Astrocyte of the spinal cord (primary cell): ENCODE data around the gene ST8SIA2.

Experiments
- DNase-seq: peaks from one replicate; pipeline ENCODE4 v3.0.0; 2011; ENCODE audit warnings: low read depth, low spot score
- H3K4me3 ChIP-seq: 2 replicates; pipeline ENCODE4 v1.5.1; 2011; ENCODE audit warnings: low read depth, mild to moderate bottlenecking, low read length, moderate library complexity
- in situ Hi-C: cut with HindIII; loops from 2 replicates; pipeline ENCODE4 v1.10.0; 2017; ENCODE audit warnings: low sequenced_read_pairs
- TF ChIP-seq, protein P1 (sequence below): IDR thresholded peaks from 2 replicates; pipeline ENCODE4 v1.5.1; 2012; ENCODE audit warnings: low read depth, mild to moderate bottlenecking, low read length, inconsistent platforms

The ST8SIA2 gene

DNA sequence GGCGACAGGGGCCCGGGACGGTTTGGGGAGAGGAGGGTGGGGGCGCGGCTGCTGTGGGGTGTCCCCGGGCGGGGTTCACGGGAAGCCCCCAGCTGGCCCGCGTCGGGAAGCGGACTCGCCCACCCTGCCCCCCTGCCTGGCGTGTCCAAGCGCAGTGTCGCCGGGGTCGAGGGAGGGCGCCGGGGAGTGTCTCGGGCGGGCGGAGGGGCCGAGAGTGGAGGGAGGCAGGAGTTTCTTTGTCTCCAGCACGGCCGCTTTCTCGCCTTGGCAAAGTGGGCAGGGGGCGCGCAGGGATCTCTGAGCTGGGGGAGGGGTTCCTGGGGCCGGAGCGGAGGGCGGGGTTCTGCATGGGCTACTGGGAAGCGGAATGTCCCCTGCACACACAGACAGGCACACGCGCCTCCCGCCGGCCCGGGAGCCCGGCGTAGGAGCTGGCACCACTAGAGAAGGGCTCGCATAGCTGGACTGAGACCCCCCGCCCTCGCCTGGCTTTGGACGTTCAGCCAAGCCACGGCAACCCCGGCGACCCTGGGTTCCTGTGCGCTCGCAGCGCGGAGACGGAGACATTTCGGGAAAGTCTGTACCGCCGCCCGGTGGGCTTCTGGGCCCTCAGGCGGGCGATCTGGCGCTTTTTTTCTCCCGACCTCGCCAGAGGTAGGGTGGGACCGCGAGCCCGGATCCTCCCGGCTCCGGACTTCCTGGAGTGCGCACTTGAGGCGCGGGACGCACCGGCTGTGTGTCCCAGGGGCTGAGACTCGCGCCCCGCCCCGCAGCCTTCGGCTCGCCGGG is 822 bp downstream of the ST8SIA2 start:
- in situ Hi-C loops: no loop called here
- TF ChIP-seq, protein P1, sequence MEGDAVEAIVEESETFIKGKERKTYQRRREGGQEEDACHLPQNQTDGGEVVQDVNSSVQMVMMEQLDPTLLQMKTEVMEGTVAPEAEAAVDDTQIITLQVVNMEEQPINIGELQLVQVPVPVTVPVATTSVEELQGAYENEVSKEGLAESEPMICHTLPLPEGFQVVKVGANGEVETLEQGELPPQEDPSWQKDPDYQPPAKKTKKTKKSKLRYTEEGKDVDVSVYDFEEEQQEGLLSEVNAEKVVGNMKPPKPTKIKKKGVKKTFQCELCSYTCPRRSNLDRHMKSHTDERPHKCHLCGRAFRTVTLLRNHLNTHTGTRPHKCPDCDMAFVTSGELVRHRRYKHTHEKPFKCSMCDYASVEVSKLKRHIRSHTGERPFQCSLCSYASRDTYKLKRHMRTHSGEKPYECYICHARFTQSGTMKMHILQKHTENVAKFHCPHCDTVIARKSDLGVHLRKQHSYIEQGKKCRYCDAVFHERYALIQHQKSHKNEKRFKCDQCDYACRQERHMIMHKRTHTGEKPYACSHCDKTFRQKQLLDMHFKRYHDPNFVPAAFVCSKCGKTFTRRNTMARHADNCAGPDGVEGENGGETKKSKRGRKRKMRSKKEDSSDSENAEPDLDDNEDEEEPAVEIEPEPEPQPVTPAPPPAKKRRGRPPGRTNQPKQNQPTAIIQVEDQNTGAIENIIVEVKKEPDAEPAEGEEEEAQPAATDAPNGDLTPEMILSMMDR: no peak
- DNase-seq: peak; percentile 16
- H3K4me3 ChIP-seq: peak overlapping the region; percentile 61

DNA sequence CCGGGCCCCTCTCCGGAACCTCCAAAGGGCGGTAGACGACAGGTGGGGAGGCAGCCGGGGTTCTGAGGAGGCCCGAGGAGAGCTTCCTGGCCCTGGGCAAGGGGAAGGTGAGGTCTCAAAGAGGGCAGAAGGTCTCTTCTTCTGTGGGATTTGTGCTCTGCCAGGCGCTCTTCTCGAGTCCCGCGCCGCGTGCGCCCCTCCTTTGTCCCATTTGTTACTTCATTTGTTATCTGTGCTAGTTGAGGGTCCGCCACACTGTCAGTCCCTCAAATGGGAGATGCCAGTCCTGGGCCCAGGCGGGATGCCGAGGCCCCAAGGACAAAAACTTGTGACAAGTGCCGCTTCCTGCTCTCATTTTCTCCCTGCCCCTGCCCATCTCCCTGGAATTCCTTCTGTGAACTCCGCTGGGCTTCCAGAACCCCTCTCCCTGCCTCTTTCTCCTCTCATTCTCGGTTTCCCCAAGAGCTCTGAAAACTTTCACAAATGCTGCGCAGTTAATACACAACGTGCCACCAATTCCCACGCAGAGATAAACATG is 1.5 kb downstream of the ST8SIA2 start:
- TF ChIP-seq, protein P1: no peak
- in situ Hi-C loops: no loop called here
- no peak for DNase-seq
- peak overlapping the region; percentile 61 for H3K4me3 ChIP-seq

DNA sequence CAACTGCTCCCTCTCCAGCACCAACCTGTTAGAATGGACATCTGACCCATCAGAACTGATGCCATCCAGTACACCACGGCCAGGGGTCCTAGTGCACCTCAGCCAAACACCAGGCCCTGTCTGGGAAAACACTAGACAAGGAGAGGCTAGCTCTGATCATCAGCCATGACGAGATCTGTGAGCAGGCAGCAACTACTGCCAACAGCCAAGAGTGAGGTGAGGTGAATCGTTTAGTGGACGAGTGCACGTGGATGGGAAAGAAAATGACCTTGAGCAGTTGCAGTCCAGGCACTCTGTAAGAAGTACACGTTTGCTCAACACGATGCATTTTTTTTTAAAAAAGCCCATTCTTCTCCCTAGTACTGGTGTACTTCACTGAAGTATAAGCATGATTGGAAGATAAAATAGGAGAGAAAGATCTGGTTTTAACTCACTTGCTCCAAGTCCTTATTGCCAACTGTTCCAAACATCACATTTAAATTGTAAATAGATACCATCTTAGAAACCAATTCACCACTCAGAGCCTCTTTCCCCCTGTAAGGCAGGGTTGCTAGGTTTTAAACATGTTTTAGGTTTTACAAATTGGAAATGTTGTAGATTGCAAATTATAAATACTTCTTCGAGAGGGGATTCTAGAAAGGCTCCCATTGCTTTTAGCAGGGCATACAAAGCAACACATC is 5.7 kb downstream of the ST8SIA2 start:
- in situ Hi-C loops: no loop called here
- H3K4me3 ChIP-seq: no peak overlapping the region
- no peak for DNase-seq
- TF ChIP-seq, protein P1: no peak

DNA sequence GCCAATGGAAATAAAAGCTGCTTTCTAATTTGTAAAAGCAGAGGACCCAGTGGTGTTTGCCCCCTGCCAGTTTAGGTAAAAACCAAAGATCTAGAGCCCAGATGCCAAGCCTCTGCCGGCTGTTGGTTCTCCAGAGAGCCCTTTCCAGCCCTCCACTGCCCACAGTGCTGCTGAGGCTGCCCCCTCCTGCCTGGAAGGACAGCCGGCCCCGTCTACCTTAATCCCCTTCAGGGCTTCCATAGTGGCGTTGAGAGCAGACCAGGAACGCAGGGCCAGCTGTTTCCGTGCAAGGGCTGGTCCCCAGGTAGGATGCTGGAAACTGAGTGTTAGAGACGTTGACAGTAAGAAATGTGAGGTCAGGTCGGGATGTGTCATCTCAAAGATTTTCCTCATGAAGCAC is 6.9 kb downstream of the ST8SIA2 start:
- in situ Hi-C loops: no loop called here
- DNase-seq: no peak
- no peak overlapping the region for H3K4me3 ChIP-seq
- TF ChIP-seq, protein P1: no peak

DNA sequence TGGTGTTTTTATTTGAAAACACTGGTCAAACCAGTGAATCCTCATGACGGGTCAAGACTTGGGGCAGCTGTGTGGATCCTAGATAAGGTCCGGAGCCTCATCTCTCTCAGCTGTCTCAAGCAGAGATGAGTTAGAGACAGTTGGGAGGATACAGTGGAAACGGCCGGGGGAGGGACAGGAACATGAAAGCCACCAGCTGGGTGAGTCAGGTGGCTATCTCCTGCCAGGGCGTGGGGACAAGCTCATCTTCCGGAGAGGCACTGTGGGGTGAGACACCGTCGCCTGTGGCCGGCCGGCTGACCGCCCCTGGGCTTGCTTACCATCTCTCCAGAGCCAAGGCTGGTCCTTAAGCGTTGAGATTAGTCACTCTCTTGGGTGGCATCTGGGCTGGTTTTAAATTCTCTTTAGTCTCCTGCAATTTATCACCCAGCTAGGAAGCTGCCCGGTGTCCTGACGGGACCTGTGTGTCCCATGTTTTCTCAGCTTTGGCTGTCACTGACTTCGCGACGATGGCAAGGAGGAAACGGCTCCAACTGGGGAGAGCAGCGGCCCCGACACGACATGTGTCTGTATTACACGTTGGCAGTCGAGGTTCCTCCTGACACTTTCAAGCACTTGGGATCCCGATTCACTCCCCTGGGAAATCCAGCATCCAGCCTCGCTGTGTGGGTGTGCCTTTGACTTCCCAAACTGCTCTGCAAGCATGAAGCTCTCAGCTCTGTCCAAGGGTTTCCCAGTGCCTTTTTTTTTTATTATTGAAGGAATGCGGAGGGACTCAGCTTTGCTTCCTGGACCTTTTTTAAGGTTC is 7.5 kb downstream of the ST8SIA2 start:
- no peak overlapping the region for H3K4me3 ChIP-seq
- in situ Hi-C loops: no loop called here
- DNase-seq: no peak
- TF ChIP-seq, protein P1: no peak

DNA sequence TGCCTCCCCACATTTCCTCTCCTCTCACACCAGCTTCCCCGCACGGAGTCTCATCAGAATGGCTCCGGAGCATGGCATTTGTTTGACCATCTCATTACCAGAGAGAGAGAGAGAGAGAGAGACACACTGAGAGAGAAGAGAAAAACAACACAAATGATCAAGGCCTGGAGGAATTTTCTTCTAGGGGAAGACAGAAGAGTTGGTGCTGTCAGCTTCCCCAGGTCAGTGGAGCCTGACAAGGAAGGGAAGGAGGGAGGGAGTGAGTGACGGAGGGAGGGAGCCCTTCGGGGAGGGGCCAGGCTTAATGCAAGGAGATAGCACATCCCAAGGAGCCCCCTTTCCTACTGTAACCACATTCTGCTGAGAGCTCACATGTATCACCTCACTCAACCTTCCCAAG is 9.1 kb downstream of the ST8SIA2 start:
- TF ChIP-seq, protein P1: no peak
- no peak overlapping the region for H3K4me3 ChIP-seq
- in situ Hi-C loops: no loop called here
- no peak for DNase-seq
